ENCODE data around the gene PTPN5.

DNA sequence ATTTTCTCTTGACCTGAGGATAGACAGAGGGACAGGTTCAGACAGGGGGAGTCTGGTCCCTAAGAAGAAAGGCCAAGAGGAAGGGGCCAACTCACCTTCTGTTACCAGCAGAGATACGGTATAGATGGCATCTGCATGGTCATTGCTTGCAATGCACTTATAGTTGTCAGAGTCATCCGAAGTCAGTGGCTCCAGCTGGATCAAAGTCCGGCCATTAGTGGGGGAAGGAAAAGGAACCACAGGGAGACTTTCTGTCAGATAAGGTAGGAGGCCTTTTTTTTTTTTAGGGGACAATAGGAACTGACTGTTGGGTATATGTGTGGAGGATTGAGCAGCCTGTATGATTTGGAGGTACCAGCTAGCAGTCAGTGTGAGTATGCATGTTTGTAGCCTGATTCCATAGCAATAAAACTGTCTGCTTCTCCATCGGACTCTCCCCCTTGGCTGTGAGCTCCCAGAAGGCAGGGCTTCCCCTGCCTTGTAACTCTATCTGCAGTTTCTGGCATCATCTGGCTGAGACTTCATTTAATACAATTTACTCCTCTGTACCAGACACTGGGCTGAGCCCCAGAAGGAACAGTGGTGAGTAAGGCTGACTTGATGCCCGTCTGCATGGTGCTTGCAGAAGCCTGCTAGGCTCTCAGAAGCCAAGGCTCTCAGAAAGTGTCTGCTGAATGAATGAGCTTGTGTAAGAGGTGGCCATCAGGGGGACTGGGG, 71.3 kb downstream of the PTPN5 start:
- no peak for TF ChIP-seq CTCF (IDR thresholded peaks at IDR 0.05; ENCODE audit: borderline replicate concordance, extremely low read depth, low read length, poor library complexity, severe bottlenecking)
- no peak for TF ChIP-seq EZH2 (IDR thresholded peaks at IDR 0.05; ENCODE audit: borderline replicate concordance, low read depth, low read length, severe bottlenecking)

Measured in DND-41 (cell line).